Ascending aorta (tissue), 2 donors: ENCODE results near the gene RAB21. TPM values are rescaled to one million over a fixed set of nuclear protein-coding genes. Genes with fewer than 3 reads are reported as not detected.
"Not testable (repeated sequence)": the region's sequence is repeated elsewhere in the genome, so short reads cannot be mapped to it uniquely, and the experiment has no call there.

Experiments used
- DNase-seq, 2 donors: peaks; one replicate each; pipeline ENCODE4 v3.0.0-alpha.2; 2019; ENCODE audit warnings: low spot score in 2 of 2
- H3K27ac ChIP-seq, 2 donors: fragments of 200-600 bp; sonication (generic); one replicate each; pipeline ENCODE4 v1.5.1; 2016 to 2017; ENCODE audit warnings: mild to moderate bottlenecking in 1 of 2
- H3K27me3 ChIP-seq: fragments of 200-600 bp; sonication (generic); one replicate; pipeline ENCODE4 v1.5.1; 2017
- H3K36me3 ChIP-seq, 2 donors: fragments of 200-600 bp; sonication (generic); one replicate each; pipeline ENCODE4 v1.5.1; 2016
- H3K4me1 ChIP-seq, 2 donors: fragments of 200-600 bp; sonication (generic); one replicate each; pipeline ENCODE4 v1.5.1; 2016 to 2017; ENCODE audit warnings: mild to moderate bottlenecking in 1 of 2
- H3K4me3 ChIP-seq, 2 donors: fragments of 200-600 bp; sonication (generic); one replicate each; pipeline ENCODE4 v1.5.1; 2016 to 2017; ENCODE audit warnings: mild to moderate bottlenecking in 1 of 2
- H3K9me3 ChIP-seq, 2 donors: fragments of 200-600 bp; sonication (generic); one replicate each; pipeline ENCODE4 v1.5.1; 2016
- CTCF ChIP-seq, 3 experiments: fragments of 200-600 bp in 2 of 3; fragments of 450-650 bp in 1 of 3; sonication (generic) in 2 of 3; IDR thresholded peaks; one replicate each; pipeline ENCODE4 v1.5.1; 2016 to 2019; ENCODE audit warnings: antibody characterized with exemption in 3 of 3, mild to moderate bottlenecking in 1 of 3, moderate library complexity in 1 of 3
- intact Hi-C: fragments of 100-400 bp; cut with DNase I; formaldehyde crosslinking; loops from one replicate; pipeline ENCODE4 v1.15.1; 2023
- total RNA-seq: library from RNA; depleted of rRNA; stranded (reverse); fragments of >200 nt; gene quantifications from one replicate; pipeline ENCODE4 v1.1.0, GENCODE V29; 2016

RAB21 gene
- total RNA-seq, 1 donor from 2014 or later, result 6.5 TPM

GRCh38 chr12:71755146-71755892 lies 656 bp downstream of the RAB21 start:
- H3K9me3 ChIP-seq, result peaks cover 0 to 15% of the 10 kb centered on the region in 2 donors
- DNase-seq, result peak in 1 of 2 donors; percentile 75
- no peaks in the 10 kb centered on the region for H3K27me3 ChIP-seq
- H3K36me3 ChIP-seq, result peaks cover 0 to 29% of the 10 kb centered on the region in 2 donors
- H3K4me3 ChIP-seq, result peak overlapping the region; percentile 91 to 96
- peak overlapping the region; percentile 97 to 98 for H3K27ac ChIP-seq
- no peak for TF ChIP-seq CTCF (IDR thresholded peaks at IDR 0.05)
- peaks cover 4 to 12% of the 10 kb centered on the region in 2 donors for H3K4me1 ChIP-seq
- intact Hi-C loops, result loop anchor here (2.0 to 10.0 kb wide), 4 partner anchors 69 to 1511 kb away; partner anchors contain the start of genes CNOT2 and TMEM19

GRCh38 chr12:71756054-71756690 lies 1.5 kb downstream of the RAB21 start:
- Histone ChIP-seq H3K36me3 (peaks cover 0 to 33% of the 10 kb centered on the region in 2 donors), H3K4me3 (peak overlapping the region; percentile 91 to 96), H3K27ac (peak overlapping the region; percentile 97 to 98), H3K9me3 (peaks cover 0 to 23% of the 10 kb centered on the region in 2 donors), H3K27me3 (no peaks in the 10 kb centered on the region), H3K4me1 (peaks cover 4 to 12% of the 10 kb centered on the region in 2 donors)
- intact Hi-C loops, result loop anchor here (10.0 kb wide), 2 partner anchors 761 to 1511 kb away; partner anchors contain the start of gene CNOT2
- no peak for TF ChIP-seq CTCF (IDR thresholded peaks at IDR 0.05)
- no peak for DNase-seq

GRCh38 chr12:71759941-71760340 lies 5.3 kb downstream of the RAB21 start:
- Histone ChIP-seq H3K4me1 (peaks cover 0 to 9% of the 10 kb centered on the region in 2 donors), H3K27ac (no peak overlapping the region), H3K4me3 (no peak overlapping the region), H3K36me3 (peaks cover 0 to 33% of the 10 kb centered on the region in 2 donors), H3K27me3 (no peaks in the 10 kb centered on the region), H3K9me3 (peaks cover 0 to 38% of the 10 kb centered on the region in 2 donors)
- no peak for TF ChIP-seq CTCF (IDR thresholded peaks at IDR 0.05)
- intact Hi-C loops, result loop anchor here (10.0 kb wide), 2 partner anchors 765 to 1515 kb away; partner anchors contain the start of gene CNOT2
- DNase-seq, result no peak

GRCh38 chr12:71760471-71760870 lies 5.8 kb downstream of the RAB21 start:
- Histone ChIP-seq H3K4me3 (no peak overlapping the region), H3K27me3 (no peaks in the 10 kb centered on the region), H3K9me3 (peaks cover 0 to 38% of the 10 kb centered on the region in 2 donors), H3K36me3 (peaks cover 0 to 33% of the 10 kb centered on the region in 2 donors), H3K27ac (no peak overlapping the region), H3K4me1 (peaks cover 0 to 9% of the 10 kb centered on the region in 2 donors)
- no peak for TF ChIP-seq CTCF (IDR thresholded peaks at IDR 0.05)
- intact Hi-C loops, result no loop called here
- no peak for DNase-seq

GRCh38 chr12:71761354-71761753 lies 6.7 kb downstream of the RAB21 start:
- DNase-seq, H3K27ac ChIP-seq: not testable (repeated sequence)

More at GRCh38 chr12:71761354-71761753, 6.7 kb downstream of the RAB21 start:
- Histone ChIP-seq H3K36me3 (peaks cover 0 to 33% of the 10 kb centered on the region in 2 donors), H3K9me3 (peaks cover 0 to 38% of the 10 kb centered on the region in 2 donors)
- H3K27me3 ChIP-seq, H3K4me1 ChIP-seq, H3K4me3 ChIP-seq, intact Hi-C loops: not testable (repeated sequence)
